SK-MEL-5 (cell line): ENCODE results near the gene TNFRSF1B. TPM values are rescaled to one million over a fixed set of nuclear protein-coding genes. Genes with fewer than 3 reads are reported as not detected.

ENCODE experiments used
- DNase-seq: peaks from one replicate; pipeline ENCODE4 v3.0.0-alpha.2; 2016; ENCODE audit warnings: low read depth, low spot score
- in situ Hi-C: cut with HindIII; loops from 2 replicates; pipeline ENCODE4 v1.10.0; 2016; ENCODE audit warnings: low sequenced_read_pairs, high pct_unique_total_duplicates, low pct_unique_long_range_greater_than_20kb
- total RNA-seq: library from RNA; depleted of rRNA; stranded (reverse); fragments of >200 nt; shearing (Covaris generic); gene quantifications from 2 replicates; pipeline ENCODE4 v1.2.3, GENCODE V29; 2014

Gene TNFRSF1B
- total RNA-seq, 1 experiment from 2014 or later: 4.4 TPM

GRCh38 chr1:12197483-12197880 lies 30.7 kb downstream of the TNFRSF1B start:
- no peak for DNase-seq
- in situ Hi-C loops: no loop called here

GRCh38 chr1:12200208-12200607 lies 33.4 kb downstream of the TNFRSF1B start:
- in situ Hi-C loops: no loop called here
- no peak for DNase-seq

GRCh38 chr1:12201352-12202189 lies 34.8 kb downstream of the TNFRSF1B start:
- no peak for DNase-seq
- in situ Hi-C loops: no loop called here

- in situ Hi-C loops: no loop called here
- DNase-seq: no peak
Observed at GRCh38 chr1:12202190-12202497, 35.4 kb downstream of the TNFRSF1B start.

- in situ Hi-C loops: no loop called here
- no peak for DNase-seq
Observed at GRCh38 chr1:12202577-12202976, 35.8 kb downstream of the TNFRSF1B start.

- in situ Hi-C loops: no loop called here
- DNase-seq: no peak
Observed at GRCh38 chr1:12203216-12204007, 36.6 kb downstream of the TNFRSF1B start.

GRCh38 chr1:12204140-12204539 lies 37.3 kb downstream of the TNFRSF1B start:
- no peak for DNase-seq
- in situ Hi-C loops: no loop called here

GRCh38 chr1:12204754-12205658 lies 38.2 kb downstream of the TNFRSF1B start:
- in situ Hi-C loops: no loop called here
- no peak for DNase-seq

GRCh38 chr1:12206238-12206637 lies 39.4 kb downstream of the TNFRSF1B start:
- in situ Hi-C loops: no loop called here
- no peak for DNase-seq

- in situ Hi-C loops: no loop called here
Observed at GRCh38 chr1:12206792-12207424, 40.1 kb downstream of the TNFRSF1B start.

GRCh38 chr1:12208271-12208670 lies 41.5 kb downstream of the TNFRSF1B start:
- DNase-seq: no peak
- in situ Hi-C loops: no loop called here

More at GRCh38 chr1:12206792-12207424, 40.1 kb downstream of the TNFRSF1B start:
- no peak for DNase-seq

- in situ Hi-C loops: no loop called here
- peak; percentile 80 for DNase-seq
Observed at GRCh38 chr1:12208764-12209494, 42.1 kb downstream of the TNFRSF1B start.

GRCh38 chr1:12209495-12209832 lies 42.7 kb downstream of the TNFRSF1B start:
- DNase-seq: no peak
- in situ Hi-C loops: no loop called here

- in situ Hi-C loops: no loop called here
- DNase-seq: no peak
Observed at GRCh38 chr1:12215118-12215961, 48.5 kb downstream of the TNFRSF1B start.

- in situ Hi-C loops: no loop called here
- DNase-seq: no peak
Observed at GRCh38 chr1:12219800-12220199, 53.0 kb downstream of the TNFRSF1B start.

- in situ Hi-C loops: no loop called here
- no peak for DNase-seq
Observed at GRCh38 chr1:12220890-12221289, 54.1 kb downstream of the TNFRSF1B start.
